Suprapubic skin (tissue), 3 donors: Measurements from ENCODE around the gene PRRX2.

Experiments
- EP300 ChIP-seq: sonication (generic); formaldehyde crosslinking; IDR thresholded peaks from one replicate; pipeline ENCODE4 v1.6.1; 2017; ENCODE audit warnings: antibody characterized with exemption
- TF ChIP-seq, protein P1 (sequence below), 2 donors: fragments of 200-600 bp in 1 of 2; fragments of 450-650 bp in 1 of 2; sonication (generic) in 1 of 2; IDR thresholded peaks; one replicate each; pipeline ENCODE4 v1.5.1; 2016 to 2019; ENCODE audit warnings: antibody characterized with exemption in 2 of 2, mild to moderate bottlenecking in 1 of 2, moderate library complexity in 1 of 2

DNA sequence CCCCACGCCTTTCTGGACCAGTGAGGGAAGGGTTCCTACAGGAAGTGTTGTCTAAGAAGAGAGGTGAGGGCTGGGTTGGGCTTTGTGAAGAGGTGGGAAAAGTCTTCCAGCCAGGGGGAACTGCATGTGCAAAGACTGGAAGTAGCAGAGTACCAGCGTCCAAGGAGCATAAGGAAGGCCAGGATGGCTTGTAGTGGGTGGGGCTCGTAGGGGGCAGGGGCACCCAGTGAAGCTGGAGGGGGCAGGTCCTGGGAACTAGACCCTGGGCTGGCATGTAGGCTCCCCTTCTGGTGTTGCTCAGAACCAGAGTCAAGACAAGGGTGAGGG, 20.4 kb downstream of the PRRX2 start:
- TF ChIP-seq, protein P1, sequence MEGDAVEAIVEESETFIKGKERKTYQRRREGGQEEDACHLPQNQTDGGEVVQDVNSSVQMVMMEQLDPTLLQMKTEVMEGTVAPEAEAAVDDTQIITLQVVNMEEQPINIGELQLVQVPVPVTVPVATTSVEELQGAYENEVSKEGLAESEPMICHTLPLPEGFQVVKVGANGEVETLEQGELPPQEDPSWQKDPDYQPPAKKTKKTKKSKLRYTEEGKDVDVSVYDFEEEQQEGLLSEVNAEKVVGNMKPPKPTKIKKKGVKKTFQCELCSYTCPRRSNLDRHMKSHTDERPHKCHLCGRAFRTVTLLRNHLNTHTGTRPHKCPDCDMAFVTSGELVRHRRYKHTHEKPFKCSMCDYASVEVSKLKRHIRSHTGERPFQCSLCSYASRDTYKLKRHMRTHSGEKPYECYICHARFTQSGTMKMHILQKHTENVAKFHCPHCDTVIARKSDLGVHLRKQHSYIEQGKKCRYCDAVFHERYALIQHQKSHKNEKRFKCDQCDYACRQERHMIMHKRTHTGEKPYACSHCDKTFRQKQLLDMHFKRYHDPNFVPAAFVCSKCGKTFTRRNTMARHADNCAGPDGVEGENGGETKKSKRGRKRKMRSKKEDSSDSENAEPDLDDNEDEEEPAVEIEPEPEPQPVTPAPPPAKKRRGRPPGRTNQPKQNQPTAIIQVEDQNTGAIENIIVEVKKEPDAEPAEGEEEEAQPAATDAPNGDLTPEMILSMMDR (IDR thresholded peaks at IDR 0.05): no peak
- no peak for TF ChIP-seq EP300
